ENCODE measurements around the gene GTPBP10. TPM values are rescaled to one million over a fixed set of nuclear protein-coding genes. Genes with fewer than 3 reads are reported as not detected.

GTPBP10 gene
- total RNA-seq, 4 donors from 2014 or later = 25.0 to 41.4 (median 33.2) TPM

DNA sequence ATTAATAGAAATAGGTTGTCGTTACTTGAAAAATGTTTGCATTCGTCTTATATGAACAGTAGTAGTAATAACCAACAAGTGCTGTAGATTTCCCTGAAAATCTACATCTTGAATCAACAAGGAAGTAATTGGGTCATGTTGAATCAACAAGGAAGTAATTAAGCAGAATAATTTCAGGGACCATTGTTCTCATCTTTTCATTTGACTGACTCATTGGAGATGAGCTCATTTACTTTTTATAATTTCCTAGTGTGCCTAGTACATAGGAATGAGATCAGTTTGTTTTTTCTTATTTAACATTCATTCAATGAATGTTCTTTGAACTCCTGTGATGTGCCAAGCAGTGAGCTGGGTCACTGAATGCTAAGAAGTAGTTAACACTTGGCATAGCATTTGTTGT is 65.0 kb downstream of the GTPBP10 start:
- H3K4me1 ChIP-seq = no peaks in the 10 kb centered on the region
- no peak for DNase-seq
- H3K9me3 ChIP-seq = no peaks in the 10 kb centered on the region
- no peaks in the 10 kb centered on the region for H3K27me3 ChIP-seq
- 86 to 88% methylated on average over 2 of the region's 2 CpGs for WGBS, 2 donors
- intact Hi-C loops (cut with DNase I) = no loop called here
- no peak overlapping the region for H3K27ac ChIP-seq
- H3K4me3 ChIP-seq (replicated peaks in 1 of 3) = no peak overlapping the region
- H3K36me3 ChIP-seq = peaks cover 8 to 18% of the 10 kb centered on the region in 2 donors
- no peak for TF ChIP-seq POLR2A (IDR thresholded peaks at IDR 0.05)
- no peak for TF ChIP-seq CTCF (IDR thresholded peaks at IDR 0.05)

GRCh38 chr7:90412458-90413184 is 66.1 kb downstream of the GTPBP10 start:
- Histone ChIP-seq H3K9me3 (no peaks in the 10 kb centered on the region), H3K4me3 (replicated peaks in 1 of 3) (no peak overlapping the region), H3K4me1 (no peaks in the 10 kb centered on the region), H3K27ac (no peak overlapping the region), H3K27me3 (no peaks in the 10 kb centered on the region), H3K36me3 (peaks cover 8% of the 10 kb centered on the region in 2 donors)
- no peak for TF ChIP-seq POLR2A (IDR thresholded peaks at IDR 0.05)
- TF ChIP-seq CTCF (IDR thresholded peaks at IDR 0.05) = no peak
- WGBS, 2 donors = 90 to 95% methylated on average over 11 of the region's 11 CpGs
- peak in 1 of 2 donors; percentile 7 for DNase-seq
- intact Hi-C loops (cut with DNase I) = no loop called here

DNA sequence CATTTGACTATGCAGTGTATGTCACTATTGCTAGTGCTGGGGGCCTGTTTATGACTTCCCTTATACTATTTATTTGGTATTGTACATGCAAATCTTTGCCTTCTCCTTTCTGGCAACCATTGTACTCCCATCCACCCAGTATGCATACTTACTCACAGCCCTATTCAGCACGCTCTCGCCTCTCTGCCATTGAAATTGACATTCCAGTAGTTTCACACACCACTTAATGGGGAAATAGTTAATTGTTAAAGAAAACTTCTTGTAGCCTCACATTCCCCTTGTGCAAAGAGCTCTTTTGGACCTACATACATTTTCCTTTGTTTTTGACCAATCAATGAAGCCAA is 66.6 kb downstream of the GTPBP10 start:
- intact Hi-C loops (cut with DNase I) = no loop called here
- Histone ChIP-seq H3K36me3 (peaks cover 8% of the 10 kb centered on the region in 2 donors), H3K4me1 (no peaks in the 10 kb centered on the region), H3K27me3 (no peaks in the 10 kb centered on the region), H3K27ac (no peak overlapping the region), H3K4me3 (replicated peaks in 1 of 3) (no peak overlapping the region), H3K9me3 (no peaks in the 10 kb centered on the region)
- 98 to 100% methylated on average over 2 of the region's 2 CpGs for WGBS, 2 donors
- DNase-seq = no peak
- TF ChIP-seq POLR2A (IDR thresholded peaks at IDR 0.05) = no peak
- no peak for TF ChIP-seq CTCF (IDR thresholded peaks at IDR 0.05)

DNA sequence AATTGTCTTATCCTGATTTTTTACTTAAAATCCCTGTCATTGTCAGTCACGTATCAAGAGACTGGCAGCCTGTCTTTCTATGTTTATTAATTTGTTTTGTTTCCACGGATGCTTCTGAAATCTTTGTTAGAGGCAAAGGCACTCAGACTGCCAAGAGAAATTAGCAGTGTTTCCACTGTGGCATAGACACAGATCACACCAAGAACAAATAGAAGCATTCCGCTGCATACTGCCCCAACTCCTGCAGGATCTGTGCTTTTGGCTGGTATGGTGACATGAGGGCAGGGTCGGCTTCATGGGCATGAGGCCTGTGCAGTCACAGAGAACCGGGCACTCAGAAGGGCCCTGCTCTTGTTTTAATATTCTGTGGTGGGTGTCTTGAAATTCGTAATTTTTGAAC is 75.1 kb downstream of the GTPBP10 start:
- Histone ChIP-seq H3K36me3 (no peaks in the 10 kb centered on the region), H3K9me3 (no peaks in the 10 kb centered on the region), H3K4me1 (no peaks in the 10 kb centered on the region), H3K27me3 (no peaks in the 10 kb centered on the region), H3K4me3 (replicated peaks in 1 of 3) (no peak overlapping the region), H3K27ac (no peak overlapping the region)
- WGBS, 2 donors = 82 to 84% methylated on average over 6 of the region's 6 CpGs
- no peak for DNase-seq
- no peak for TF ChIP-seq CTCF (IDR thresholded peaks at IDR 0.05)
- no peak for TF ChIP-seq POLR2A (IDR thresholded peaks at IDR 0.05)
- intact Hi-C loops (cut with DNase I) = loop anchor here (10.0 kb wide), 2 partner anchors 177 to 257 kb away; partner anchors contain the start of gene CFAP69

DNA sequence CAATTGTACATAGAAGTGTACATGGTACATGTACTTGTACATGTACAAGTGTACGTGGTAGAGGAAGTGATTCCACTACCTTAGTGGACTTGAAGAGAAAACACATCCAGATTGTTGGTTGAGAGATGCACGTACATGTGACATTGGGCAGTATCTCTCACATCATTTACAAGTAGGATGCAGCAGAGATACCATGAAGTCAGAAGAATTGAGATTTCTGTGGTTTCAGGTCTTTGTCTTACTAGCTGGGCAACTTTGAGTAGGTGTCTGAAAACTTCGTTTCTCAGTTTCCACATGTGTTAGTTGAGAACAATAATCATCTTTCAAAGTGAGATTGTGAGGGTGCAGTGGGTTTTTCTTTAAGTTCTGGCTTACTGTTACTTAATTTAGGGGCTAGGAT is 78.2 kb downstream of the GTPBP10 start:
- Histone ChIP-seq H3K4me3 (replicated peaks in 1 of 3) (no peak overlapping the region), H3K36me3 (no peaks in the 10 kb centered on the region), H3K27me3 (no peaks in the 10 kb centered on the region), H3K9me3 (no peaks in the 10 kb centered on the region), H3K27ac (no peak overlapping the region), H3K4me1 (no peaks in the 10 kb centered on the region)
- 91% methylated on average over 3 of the region's 3 CpGs for WGBS, 2 donors
- no peak for DNase-seq
- intact Hi-C loops (cut with DNase I) = loop anchor here (10.0 kb wide), 2 partner anchors 180 to 260 kb away; partner anchors contain the start of gene CFAP69
- no peak for TF ChIP-seq POLR2A (IDR thresholded peaks at IDR 0.05)
- TF ChIP-seq CTCF (IDR thresholded peaks at IDR 0.05) = no peak

Measured in thyroid gland (tissue), 4 donors.